Suprapubic skin (tissue), 4 donors: Measurements from ENCODE around the gene KATNB1. TPM values are rescaled to one million over a fixed set of nuclear protein-coding genes. Genes with fewer than 3 reads are reported as not detected.
"Not testable (repeated sequence)": the region's sequence is repeated elsewhere in the genome, so short reads cannot be mapped to it uniquely, and the experiment has no call there.

Source experiments
- DNase-seq, 2 donors: peaks; one replicate each; pipeline ENCODE4 v3.0.0-alpha.2; 2019; ENCODE audit warnings: low spot score in 2 of 2
- H3K27ac ChIP-seq: fragments of 200-600 bp; sonication (generic); one replicate; pipeline ENCODE4 v1.5.1; 2019
- H3K27me3 ChIP-seq: fragments of 200-600 bp; sonication (generic); one replicate; pipeline ENCODE4 v1.5.1; 2019
- H3K36me3 ChIP-seq: fragments of 200-600 bp; sonication (generic); one replicate; pipeline ENCODE4 v1.5.1; 2019
- H3K4me1 ChIP-seq: fragments of 200-600 bp; sonication (generic); one replicate; pipeline ENCODE4 v1.5.1; 2019
- H3K4me3 ChIP-seq: fragments of 200-600 bp; sonication (generic); one replicate; pipeline ENCODE4 v1.5.1; 2019; ENCODE audit warnings: mild to moderate bottlenecking
- H3K9me3 ChIP-seq: fragments of 200-600 bp; sonication (generic); one replicate; pipeline ENCODE4 v1.5.1; 2019
- CTCF ChIP-seq, 2 donors: fragments of 200-600 bp in 1 of 2; fragments of 450-650 bp in 1 of 2; sonication (generic) in 1 of 2; IDR thresholded peaks; one replicate each; pipeline ENCODE4 v1.5.1; 2016 to 2019; ENCODE audit warnings: antibody characterized with exemption in 2 of 2, mild to moderate bottlenecking in 1 of 2, moderate library complexity in 1 of 2
- EP300 ChIP-seq: sonication (generic); formaldehyde crosslinking; IDR thresholded peaks from one replicate; pipeline ENCODE4 v1.6.1; 2017; ENCODE audit warnings: antibody characterized with exemption
- POLR2A ChIP-seq, 2 donors: fragments of 450-650 bp; IDR thresholded peaks; one replicate each; pipeline ENCODE4 v1.6.1; 2017; ENCODE audit warnings: antibody characterized with exemption in 2 of 2, mild to moderate bottlenecking in 2 of 2, moderate library complexity in 2 of 2
- POLR2AphosphoS5 ChIP-seq, 3 donors: sonication (generic); formaldehyde crosslinking; IDR thresholded peaks; one replicate each; pipeline ENCODE4 v1.6.1; 2017; ENCODE audit warnings: antibody characterized with exemption in 3 of 3
- WGBS: methylation state at CpG from one replicate; pipeline ENCODE4 v1.1.5; 2018; 5-methylcytosine and 5-hydroxymethylcytosine counted together
- total RNA-seq, 4 donors: library from RNA; depleted of rRNA; stranded (reverse); fragments of >200 nt; gene quantifications; one replicate each; pipeline ENCODE4 v1.1.0, GENCODE V29; 2016

Gene KATNB1
- total RNA-seq, 4 donors from 2014 or later, result 47.8 to 62.7 (median 55.7) TPM

- Histone ChIP-seq H3K27me3 (no peaks in the 10 kb centered on the region), H3K36me3 (no peaks in the 10 kb centered on the region), H3K4me3 (no peak overlapping the region), H3K4me1 (no peaks in the 10 kb centered on the region), H3K9me3 (no peaks in the 10 kb centered on the region), H3K27ac (no peak overlapping the region)
- TF ChIP-seq CTCF (IDR thresholded peaks at IDR 0.05) (no peak), EP300 (no peak), POLR2AphosphoS5 (IDR thresholded peaks at IDR 0.05) (no peak), POLR2A (IDR thresholded peaks at IDR 0.05) (no peak)
- DNase-seq, result no peak
- 84% methylated on average over 7 of the region's 7 CpGs for WGBS
These were observed 9.1 kb upstream of the KATNB1 start for GRCh38 chr16:57726433-57726947.

GRCh38 chr16:57727610-57728009 lies 8.0 kb upstream of the KATNB1 start:
- whole genome bisulfite sequencing, result 72% methylated on average over 4 of the region's 4 CpGs
- Histone ChIP-seq H3K27ac (no peak overlapping the region), H3K36me3 (no peaks in the 10 kb centered on the region), H3K4me1 (no peaks in the 10 kb centered on the region), H3K27me3 (no peaks in the 10 kb centered on the region), H3K4me3 (no peak overlapping the region), H3K9me3 (no peaks in the 10 kb centered on the region)
- TF ChIP-seq POLR2A (IDR thresholded peaks at IDR 0.05) (no peak), POLR2AphosphoS5 (IDR thresholded peaks at IDR 0.05) (no peak), CTCF (IDR thresholded peaks at IDR 0.05) (no peak), EP300 (no peak)
- no peak for DNase-seq

GRCh38 chr16:57728336-57729181 lies 7.0 kb upstream of the KATNB1 start:
- Histone ChIP-seq H3K36me3 (no peaks in the 10 kb centered on the region), H3K9me3 (no peaks in the 10 kb centered on the region), H3K4me3 (no peak overlapping the region), H3K27ac (no peak overlapping the region), H3K27me3 (no peaks in the 10 kb centered on the region), H3K4me1 (no peaks in the 10 kb centered on the region)
- 96% methylated on average over 12 of the region's 14 CpGs for WGBS
- DNase-seq, result no peak
- no peak for TF ChIP-seq CTCF (IDR thresholded peaks at IDR 0.05)
- TF ChIP-seq EP300, result no peak
- no peak for TF ChIP-seq POLR2AphosphoS5 (IDR thresholded peaks at IDR 0.05)
- no peak for TF ChIP-seq POLR2A (IDR thresholded peaks at IDR 0.05)

GRCh38 chr16:57729182-57729484 lies 6.4 kb upstream of the KATNB1 start:
- H3K27me3 ChIP-seq, result no peaks in the 10 kb centered on the region
- 82% methylated on average over 1 of the region's 1 CpG for WGBS
- no peak for TF ChIP-seq POLR2A (IDR thresholded peaks at IDR 0.05)
- TF ChIP-seq POLR2AphosphoS5 (IDR thresholded peaks at IDR 0.05), result no peak
- TF ChIP-seq EP300, result no peak
- no peak for TF ChIP-seq CTCF (IDR thresholded peaks at IDR 0.05)
- H3K4me3 ChIP-seq, result no peak overlapping the region
- peak in 1 of 2 donors; percentile 16 for DNase-seq
- H3K4me1 ChIP-seq, result peaks cover 2% of the 10 kb centered on the region
- H3K36me3 ChIP-seq, result no peaks in the 10 kb centered on the region
- H3K27ac ChIP-seq, result no peak overlapping the region
- no peaks in the 10 kb centered on the region for H3K9me3 ChIP-seq

- not testable (repeated sequence) for H3K36me3 ChIP-seq, DNase-seq, H3K4me1 ChIP-seq, H3K4me3 ChIP-seq, H3K27me3 ChIP-seq, H3K27ac ChIP-seq, H3K9me3 ChIP-seq
- 86% methylated on average over 6 of the region's 6 CpGs for WGBS
These were observed 5.7 kb upstream of the KATNB1 start for GRCh38 chr16:57729852-57730251.
